OCI-LY3 (cell line): ENCODE measurements around the gene RBM20.

Experiments
- H2AFZ ChIP-seq: fragments of 200-600, 300-600 bp; shearing (Covaris generic); 2 replicates; pipeline ENCODE4 v1.6.0; 2014; ENCODE audit warnings: antibody characterized with exemption, low read depth, low read length
- H3K27ac ChIP-seq: fragments of 200-600, 300-600 bp; sonication (generic); 2 replicates; pipeline ENCODE4 v1.5.1; 2014; ENCODE audit warnings: mild to moderate bottlenecking, low read length, moderate library complexity, mixed read lengths
- H3K27me3 ChIP-seq: fragments of 200-600, 300-600 bp; sonication (generic); 2 replicates; pipeline ENCODE4 v1.6.1; 2014; ENCODE audit warnings: low read depth, low read length, mixed read lengths
- H3K36me3 ChIP-seq: fragments of 200-600, 300-600 bp; sonication (generic); replicated peaks from 2 replicates; pipeline ENCODE3; 2014; ENCODE audit warnings: low read depth, low read length, mixed read lengths
- H3K4me1 ChIP-seq: fragments of 300-600, 200-600 bp; sonication (generic); 2 replicates; pipeline ENCODE4 v1.6.1; 2014; ENCODE audit warnings: low read length, mixed read lengths
- H3K4me2 ChIP-seq: fragments of 200-600, 300-600 bp; sonication (generic); 2 replicates; pipeline ENCODE4 v1.6.1; 2014; ENCODE audit warnings: low read length, mixed read lengths
- H3K4me3 ChIP-seq: fragments of 300-600, 200-600 bp; sonication (generic); 2 replicates; pipeline ENCODE4 v1.5.1; 2014; ENCODE audit warnings: antibody characterized with exemption, mild to moderate bottlenecking, low read length, moderate library complexity
- H3K79me2 ChIP-seq: fragments of 300-600, 200-600 bp; shearing (Covaris generic); 2 replicates; pipeline ENCODE4 v1.6.1; 2014; ENCODE audit warnings: mild to moderate bottlenecking, low read length, mixed read lengths
- H3K9ac ChIP-seq: fragments of 300-600, 200-600 bp; shearing (Covaris generic); 2 replicates; pipeline ENCODE4 v1.6.0; 2014; ENCODE audit warnings: mild to moderate bottlenecking, low read length, moderate library complexity
- H3K9me3 ChIP-seq: fragments of 200-600, 300-600 bp; shearing (Covaris generic); 2 replicates; pipeline ENCODE4 v1.6.1; 2014; ENCODE audit warnings: low read length, mixed read lengths; ENCODE audit not compliant: insufficient read depth
- H4K20me1 ChIP-seq: fragments of 200-600, 300-600 bp; sonication (generic); 2 replicates; pipeline ENCODE4 v1.6.1; 2016; ENCODE audit warnings: low read length, mixed read lengths; ENCODE audit not compliant: insufficient read depth
- EZH2phosphoT487 ChIP-seq: fragments of 200-600 bp; shearing (Covaris generic); IDR thresholded peaks from 2 replicates; pipeline ENCODE4 v1.6.1; 2018; ENCODE audit warnings: antibody characterized with exemption, mixed run types, low read depth
- TF ChIP-seq, protein P1 (sequence below): fragments of 200-600, 300-600 bp; sonication (generic); IDR thresholded peaks from 2 replicates; pipeline ENCODE4 v1.5.1; 2014; ENCODE audit warnings: antibody characterized with exemption, low read length, low read depth

The RBM20 gene

GRCh38 chr10:110641256-110641655 lies 2.9 kb upstream of the RBM20 start:
- Histone ChIP-seq H3K27me3 (peaks cover 32% of the 10 kb centered on the region), H3K36me3 (no peaks in the 10 kb centered on the region), H3K79me2 (no peaks in the 10 kb centered on the region), H3K4me2 (no peak overlapping the region), H4K20me1 (no peaks in the 10 kb centered on the region), H3K9ac (no peak overlapping the region), H3K4me1 (no peaks in the 10 kb centered on the region), H2AFZ (no peak overlapping the region), H3K4me3 (no peak overlapping the region), H3K27ac (no peak overlapping the region), H3K9me3 (no peaks in the 10 kb centered on the region)
- no peak for TF ChIP-seq EZH2phosphoT487
- TF ChIP-seq, protein P1, sequence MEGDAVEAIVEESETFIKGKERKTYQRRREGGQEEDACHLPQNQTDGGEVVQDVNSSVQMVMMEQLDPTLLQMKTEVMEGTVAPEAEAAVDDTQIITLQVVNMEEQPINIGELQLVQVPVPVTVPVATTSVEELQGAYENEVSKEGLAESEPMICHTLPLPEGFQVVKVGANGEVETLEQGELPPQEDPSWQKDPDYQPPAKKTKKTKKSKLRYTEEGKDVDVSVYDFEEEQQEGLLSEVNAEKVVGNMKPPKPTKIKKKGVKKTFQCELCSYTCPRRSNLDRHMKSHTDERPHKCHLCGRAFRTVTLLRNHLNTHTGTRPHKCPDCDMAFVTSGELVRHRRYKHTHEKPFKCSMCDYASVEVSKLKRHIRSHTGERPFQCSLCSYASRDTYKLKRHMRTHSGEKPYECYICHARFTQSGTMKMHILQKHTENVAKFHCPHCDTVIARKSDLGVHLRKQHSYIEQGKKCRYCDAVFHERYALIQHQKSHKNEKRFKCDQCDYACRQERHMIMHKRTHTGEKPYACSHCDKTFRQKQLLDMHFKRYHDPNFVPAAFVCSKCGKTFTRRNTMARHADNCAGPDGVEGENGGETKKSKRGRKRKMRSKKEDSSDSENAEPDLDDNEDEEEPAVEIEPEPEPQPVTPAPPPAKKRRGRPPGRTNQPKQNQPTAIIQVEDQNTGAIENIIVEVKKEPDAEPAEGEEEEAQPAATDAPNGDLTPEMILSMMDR = no peak

GRCh38 chr10:110642204-110643034 lies 1.7 kb upstream of the RBM20 start:
- H3K9ac ChIP-seq = no peak overlapping the region
- no peaks in the 10 kb centered on the region for H3K4me1 ChIP-seq
- H3K36me3 ChIP-seq = no peaks in the 10 kb centered on the region
- peaks cover 37% of the 10 kb centered on the region for H3K27me3 ChIP-seq
- H2AFZ ChIP-seq = no peak overlapping the region
- no peak overlapping the region for H3K4me2 ChIP-seq
- H3K79me2 ChIP-seq = no peaks in the 10 kb centered on the region
- no peaks in the 10 kb centered on the region for H4K20me1 ChIP-seq
- TF ChIP-seq, protein P1 = no peak
- no peak for TF ChIP-seq EZH2phosphoT487
- H3K9me3 ChIP-seq = no peaks in the 10 kb centered on the region
- H3K27ac ChIP-seq = no peak overlapping the region
- no peak overlapping the region for H3K4me3 ChIP-seq

DNA sequence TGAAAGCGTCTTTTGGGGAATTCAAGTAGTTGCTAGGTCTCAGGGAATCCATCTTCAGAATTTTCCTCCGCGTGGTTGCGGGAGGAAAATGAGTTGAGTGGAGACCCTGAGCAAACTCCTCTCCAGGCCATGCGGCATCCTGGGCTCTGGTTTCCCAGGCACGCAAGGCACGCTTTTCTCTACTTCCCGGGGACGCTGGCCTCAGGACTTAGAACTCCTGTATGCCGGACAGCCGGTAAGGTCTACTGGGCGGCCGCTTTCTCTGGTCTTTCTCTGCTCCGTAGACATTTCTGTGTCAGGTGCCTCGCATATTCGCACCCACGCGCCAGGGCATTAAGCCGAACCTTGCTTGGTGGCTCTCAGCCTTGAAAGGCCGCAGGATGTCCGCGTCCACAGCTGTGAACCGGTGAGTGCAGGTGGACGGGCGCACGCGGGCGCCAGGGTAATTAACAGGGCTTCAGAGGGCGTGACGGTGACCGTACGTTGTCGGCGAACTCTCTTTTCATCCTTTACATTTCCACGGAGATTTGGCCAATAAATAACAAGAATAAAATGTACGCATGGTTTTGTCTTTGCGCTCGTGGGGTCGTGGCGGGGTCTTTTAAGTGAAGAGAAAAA lies 992 bp upstream of the RBM20 start:
- Histone ChIP-seq H3K4me1 (no peaks in the 10 kb centered on the region), H4K20me1 (no peaks in the 10 kb centered on the region), H3K79me2 (no peaks in the 10 kb centered on the region), H3K36me3 (no peaks in the 10 kb centered on the region), H3K4me3 (peak overlapping the region; percentile 78), H3K27ac (no peak overlapping the region), H3K9me3 (no peaks in the 10 kb centered on the region), H3K9ac (no peak overlapping the region), H3K27me3 (peaks cover 38% of the 10 kb centered on the region), H3K4me2 (peak overlapping the region; percentile 90), H2AFZ (no peak overlapping the region; the same call in 1 of the 2 replicates)
- no peak for TF ChIP-seq EZH2phosphoT487
- TF ChIP-seq, protein P1 = no peak
